Measurements from ENCODE around the gene ATP1A1. TPM values are rescaled to one million over a fixed set of nuclear protein-coding genes. Genes with fewer than 3 reads are reported as not detected.

ATP1A1 gene
- total and polyA plus RNA-seq, 9 of the 15 experiments (the other 6 are each of a cell fraction or from before 2014, with no cell fraction given), result 99.3 to 513 (median 234) TPM

DNA sequence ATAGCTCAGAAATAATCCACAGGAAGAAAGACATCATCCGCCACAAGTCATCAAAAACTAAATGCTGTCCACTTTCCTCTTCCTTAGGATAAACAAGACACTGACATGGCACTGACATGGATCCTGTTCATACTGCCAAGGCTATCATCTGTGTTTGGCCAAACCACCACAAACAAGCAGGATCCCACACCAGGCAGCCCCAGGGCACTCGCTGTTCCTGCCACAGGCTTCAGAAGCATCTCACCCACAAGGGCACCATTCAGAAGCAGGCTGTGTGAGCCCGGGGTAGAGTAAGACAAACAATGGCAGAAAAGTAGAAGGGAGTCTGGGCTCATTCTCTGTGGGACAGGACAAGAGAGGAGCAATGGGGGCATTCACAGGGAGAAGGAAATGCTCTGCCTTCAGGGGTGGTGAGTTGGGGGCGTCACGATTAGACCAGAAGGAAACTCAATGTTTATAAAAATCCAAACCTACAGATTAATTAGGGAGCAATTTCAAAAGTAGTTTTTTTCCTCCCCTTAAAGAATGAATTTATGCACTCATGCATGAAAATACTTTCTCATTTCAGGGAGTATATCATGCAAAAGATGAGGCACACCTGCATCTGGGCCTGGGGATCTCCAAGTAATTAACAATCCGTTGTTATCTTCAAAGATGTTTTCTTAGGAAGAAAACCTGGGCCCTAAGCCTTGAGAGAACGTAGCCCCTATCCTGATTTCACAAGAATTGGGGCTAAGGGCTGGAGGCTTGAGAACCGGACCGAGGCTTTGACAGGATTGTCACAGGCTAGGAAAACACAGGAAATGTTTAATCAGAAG is 43.3 kb upstream of the ATP1A1 start (continued):
- TF ChIP-seq, protein P1, sequence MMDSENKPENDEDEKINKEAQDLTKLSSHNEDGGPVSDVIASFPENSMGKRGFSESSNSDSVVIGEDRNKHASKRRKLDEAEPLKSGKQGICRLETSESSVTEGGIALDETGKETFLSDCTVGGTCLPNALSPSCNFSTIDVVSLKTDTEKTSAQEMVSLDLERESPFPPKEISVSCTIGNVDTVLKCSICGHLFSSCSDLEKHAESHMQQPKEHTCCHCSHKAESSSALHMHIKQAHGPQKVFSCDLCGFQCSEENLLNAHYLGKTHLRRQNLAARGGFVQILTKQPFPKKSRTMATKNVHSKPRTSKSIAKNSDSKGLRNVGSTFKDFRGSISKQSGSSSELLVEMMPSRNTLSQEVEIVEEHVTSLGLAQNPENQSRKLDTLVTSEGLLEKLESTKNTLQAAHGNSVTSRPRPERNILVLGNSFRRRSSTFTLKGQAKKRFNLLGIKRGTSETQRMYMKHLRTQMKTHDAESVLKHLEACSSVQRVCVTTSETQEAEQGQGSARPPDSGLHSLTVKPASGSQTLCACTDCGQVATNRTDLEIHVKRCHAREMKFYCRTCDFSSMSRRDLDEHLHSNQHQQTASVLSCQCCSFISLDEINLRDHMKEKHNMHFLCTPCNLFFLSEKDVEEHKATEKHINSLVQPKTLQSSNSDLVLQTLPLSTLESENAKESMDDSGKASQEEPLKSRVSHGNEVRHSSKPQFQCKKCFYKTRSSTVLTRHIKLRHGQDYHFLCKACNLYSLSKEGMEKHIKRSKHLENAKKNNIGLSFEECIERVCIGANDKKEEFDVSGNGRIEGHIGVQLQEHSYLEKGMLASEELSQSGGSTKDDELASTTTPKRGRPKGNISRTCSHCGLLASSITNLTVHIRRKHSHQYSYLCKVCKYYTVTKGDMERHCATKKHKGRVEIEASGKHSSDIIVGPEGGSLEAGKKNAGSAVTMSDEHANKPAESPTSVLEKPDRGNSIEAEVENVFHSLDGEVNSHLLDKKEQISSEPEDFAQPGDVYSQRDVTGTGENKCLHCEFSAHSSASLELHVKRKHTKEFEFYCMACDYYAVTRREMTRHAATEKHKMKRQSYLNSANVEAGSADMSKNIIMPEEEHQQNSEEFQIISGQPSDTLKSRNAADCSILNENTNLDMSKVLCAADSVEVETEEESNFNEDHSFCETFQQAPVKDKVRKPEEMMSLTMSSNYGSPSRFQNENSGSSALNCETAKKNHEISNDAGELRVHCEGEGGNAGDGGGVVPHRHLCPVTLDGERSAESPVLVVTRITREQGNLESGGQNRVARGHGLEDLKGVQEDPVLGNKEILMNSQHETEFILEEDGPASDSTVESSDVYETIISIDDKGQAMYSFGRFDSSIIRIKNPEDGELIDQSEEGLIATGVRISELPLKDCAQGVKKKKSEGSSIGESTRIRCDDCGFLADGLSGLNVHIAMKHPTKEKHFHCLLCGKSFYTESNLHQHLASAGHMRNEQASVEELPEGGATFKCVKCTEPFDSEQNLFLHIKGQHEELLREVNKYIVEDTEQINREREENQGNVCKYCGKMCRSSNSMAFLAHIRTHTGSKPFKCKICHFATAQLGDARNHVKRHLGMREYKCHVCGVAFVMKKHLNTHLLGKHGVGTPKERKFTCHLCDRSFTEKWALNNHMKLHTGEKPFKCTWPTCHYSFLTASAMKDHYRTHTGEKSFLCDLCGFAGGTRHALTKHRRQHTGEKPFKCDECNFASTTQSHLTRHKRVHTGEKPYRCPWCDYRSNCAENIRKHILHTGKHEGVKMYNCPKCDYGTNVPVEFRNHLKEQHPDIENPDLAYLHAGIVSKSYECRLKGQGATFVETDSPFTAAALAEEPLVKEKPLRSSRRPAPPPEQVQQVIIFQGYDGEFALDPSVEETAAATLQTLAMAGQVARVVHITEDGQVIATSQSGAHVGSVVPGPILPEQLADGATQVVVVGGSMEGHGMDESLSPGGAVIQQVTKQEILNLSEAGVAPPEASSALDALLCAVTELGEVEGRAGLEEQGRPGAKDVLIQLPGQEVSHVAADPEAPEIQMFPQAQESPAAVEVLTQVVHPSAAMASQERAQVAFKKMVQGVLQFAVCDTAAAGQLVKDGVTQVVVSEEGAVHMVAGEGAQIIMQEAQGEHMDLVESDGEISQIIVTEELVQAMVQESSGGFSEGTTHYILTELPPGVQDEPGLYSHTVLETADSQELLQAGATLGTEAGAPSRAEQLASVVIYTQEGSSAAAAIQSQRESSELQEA (IDR thresholded peaks at IDR 0.05; ENCODE audit: low read depth), result no peak

DNA sequence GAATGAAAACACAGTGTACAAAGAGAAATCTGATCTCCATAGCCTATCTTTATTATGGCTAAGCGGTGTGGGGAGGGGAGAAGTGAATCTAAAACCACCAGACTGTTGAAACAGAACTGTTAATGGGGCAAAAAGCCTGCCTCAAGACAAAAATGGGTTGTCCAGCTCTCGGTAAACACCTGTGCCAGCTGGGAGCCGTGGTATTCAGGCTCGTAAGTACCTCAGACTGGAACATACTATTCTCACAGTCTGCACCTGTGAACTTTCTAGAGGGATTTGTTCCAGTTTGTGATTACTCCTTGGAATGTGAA is 42.7 kb upstream of the ATP1A1 start:
- no peak for DNase-seq (ENCODE audit: extremely low read depth in 1 of 4, low spot score in 3 of 4)
- CTCF ChIA-PET (ENCODE audit: low intra/inter-chr PET ratio), result no interaction called here
- no peaks in the 10 kb centered on the region for H3K9me1 ChIP-seq (ENCODE audit: control insufficient read depth, insufficient read depth, low read length)
- POLR2A ChIA-PET, result no interaction called here
- no peaks in the 10 kb centered on the region for H3K9me3 ChIP-seq (replicated peaks; ENCODE audit: control insufficient read depth, insufficient read depth, low read depth, low read length)
- BruUV-seq (replicated peaks), result no TSS peak
- TF ChIP-seq ESRRB (CRISPR knock-in tag; IDR thresholded peaks at IDR 0.05; ENCODE audit: borderline replicate concordance), result no peak
- TF ChIP-seq ZNF217 (CRISPR knock-in tag; IDR thresholded peaks at IDR 0.05), result no peak
- no peak for TF ChIP-seq ELF1 (tag; IDR thresholded peaks at IDR 0.05)
- TF ChIP-seq, protein P2, sequence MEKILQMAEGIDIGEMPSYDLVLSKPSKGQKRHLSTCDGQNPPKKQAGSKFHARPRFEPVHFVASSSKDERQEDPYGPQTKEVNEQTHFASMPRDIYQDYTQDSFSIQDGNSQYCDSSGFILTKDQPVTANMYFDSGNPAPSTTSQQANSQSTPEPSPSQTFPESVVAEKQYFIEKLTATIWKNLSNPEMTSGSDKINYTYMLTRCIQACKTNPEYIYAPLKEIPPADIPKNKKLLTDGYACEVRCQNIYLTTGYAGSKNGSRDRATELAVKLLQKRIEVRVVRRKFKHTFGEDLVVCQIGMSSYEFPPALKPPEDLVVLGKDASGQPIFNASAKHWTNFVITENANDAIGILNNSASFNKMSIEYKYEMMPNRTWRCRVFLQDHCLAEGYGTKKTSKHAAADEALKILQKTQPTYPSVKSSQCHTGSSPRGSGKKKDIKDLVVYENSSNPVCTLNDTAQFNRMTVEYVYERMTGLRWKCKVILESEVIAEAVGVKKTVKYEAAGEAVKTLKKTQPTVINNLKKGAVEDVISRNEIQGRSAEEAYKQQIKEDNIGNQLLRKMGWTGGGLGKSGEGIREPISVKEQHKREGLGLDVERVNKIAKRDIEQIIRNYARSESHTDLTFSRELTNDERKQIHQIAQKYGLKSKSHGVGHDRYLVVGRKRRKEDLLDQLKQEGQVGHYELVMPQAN (IDR thresholded peaks at IDR 0.05; ENCODE audit: borderline replicate concordance), result no peak
- TF ChIP-seq OTX1 (CRISPR knock-in tag; IDR thresholded peaks at IDR 0.05), result no peak
- H3K27ac ChIP-seq (ENCODE audit: extremely low read depth, low read depth, low read length), result no peak overlapping the region
- no peak for FAIRE-seq
- in situ Hi-C loops (cut with MboI), result no loop called here
- no peak for ATAC-seq
- peaks cover 4 to 19% of the 10 kb centered on the region in 2 experiments; a peak in 3 of 5 replicates for H3K27me3 ChIP-seq (ENCODE audit: control insufficient read depth in 2 of 2, insufficient read depth in 2 of 2, low read length in 2 of 2)
- 1% methylated on average over 4 of the region's 4 CpGs for WGBS (ENCODE audit: insufficient coverage, low coverage, missing lambda C conversion rate)
- H3K9ac ChIP-seq (ENCODE audit: insufficient read depth in 1 of 2, low read depth in 2 of 2, low read length in 2 of 2), result no peak overlapping the region
- H4K20me1 ChIP-seq (replicated peaks; ENCODE audit: control insufficient read depth, insufficient read depth, low read length), result no peaks in the 10 kb centered on the region
- no peaks in the 10 kb centered on the region for H3K4me1 ChIP-seq (replicated peaks in 1 of 2; ENCODE audit: control insufficient read depth in 2 of 2, insufficient read depth in 2 of 2, low read length in 2 of 2)
- H3K4me3 ChIP-seq, result no peak overlapping the region
- intact Hi-C loops (cut with micrococcal nuclease), result no loop called here
- no peak overlapping the region for H2AFZ ChIP-seq (ENCODE audit: low read depth, low read length)
- no peak overlapping the region for H3K4me2 ChIP-seq (ENCODE audit: insufficient read depth, low read length)
- H3K79me2 ChIP-seq (ENCODE audit: control insufficient read depth, insufficient read depth, low read length), result no peaks in the 10 kb centered on the region
- no peaks in the 10 kb centered on the region for H3K36me3 ChIP-seq (ENCODE audit: control insufficient read depth, insufficient read depth, low read length)
